Smooth muscle cell (in vitro differentiated cells): Measurements from ENCODE around the gene SLC1A4. TPM values are rescaled to one million over a fixed set of nuclear protein-coding genes. Genes with fewer than 3 reads are reported as not detected.

Experiments
- DNase-seq: peaks from one replicate; lab custom pipeline; 2025; ENCODE audit not compliant: unreplicated experiment; lab: John Stamatoyannopoulos, UW
- H2AFZ ChIP-seq: fragments of 200-600 bp; sonication (generic); 2 replicates; pipeline ENCODE4 v1.6.0; 2016; ENCODE audit warnings: antibody characterized with exemption, low read depth, mild to moderate bottlenecking
- H3F3A ChIP-seq: fragments of 200-600 bp; sonication (generic); 2 replicates; pipeline ENCODE4 v1.6.0; 2017; ENCODE audit warnings: antibody characterized with exemption, low read depth
- H3K27ac ChIP-seq: fragments of 200-600 bp; sonication (generic); 2 replicates; pipeline ENCODE4 v1.5.1; 2016; ENCODE audit warnings: low read depth, mild to moderate bottlenecking
- H3K27me3 ChIP-seq: fragments of 200-600 bp; sonication (generic); 2 replicates; pipeline ENCODE4 v1.6.1; 2016; ENCODE audit warnings: low read depth, mild to moderate bottlenecking
- H3K36me3 ChIP-seq: fragments of 200-600 bp; sonication (generic); 2 replicates; pipeline ENCODE4 v1.5.1; 2016; ENCODE audit warnings: low read depth
- H3K4me1 ChIP-seq: fragments of 200-600 bp; sonication (generic); 2 replicates; pipeline ENCODE4 v1.5.1; 2016; ENCODE audit warnings: low read depth
- H3K4me2 ChIP-seq: fragments of 200-600 bp; sonication (generic); 2 replicates; pipeline ENCODE4 v1.6.0; 2016; ENCODE audit warnings: mild to moderate bottlenecking
- H3K4me3 ChIP-seq: fragments of 200-600 bp; sonication (generic); 2 replicates; pipeline ENCODE4 v1.5.1; 2016; ENCODE audit warnings: mild to moderate bottlenecking
- H3K79me2 ChIP-seq: fragments of 200-600 bp; sonication (generic); 2 replicates; pipeline ENCODE4 v1.6.0; 2016; ENCODE audit warnings: low read depth, mild to moderate bottlenecking
- H3K9ac ChIP-seq: fragments of 200-600 bp; sonication (generic); 2 replicates; pipeline ENCODE4 v1.6.0; 2016; ENCODE audit warnings: low read depth
- H3K9me3 ChIP-seq: fragments of 200-600 bp; sonication (generic); replicated peaks from 2 replicates; pipeline ENCODE4 v1.5.1; 2016; ENCODE audit warnings: low read depth
- H4K20me1 ChIP-seq: fragments of 200-600 bp; sonication (generic); 2 replicates; pipeline ENCODE4 v1.6.0; 2016; ENCODE audit warnings: low read depth
- CTCF ChIP-seq: fragments of 200-600 bp; sonication (generic); IDR thresholded peaks from 2 replicates; pipeline ENCODE4 v1.5.1; 2017; ENCODE audit warnings: borderline replicate concordance, mild to moderate bottlenecking, antibody characterized with exemption; ENCODE audit not compliant: insufficient read depth, poor library complexity, severe bottlenecking
- WGBS: methylation state at CpG from one replicate; pipeline ENCODE4 v1.1.7; 2016; ENCODE audit warnings: low lambda C conversion rate; 5-methylcytosine and 5-hydroxymethylcytosine counted together
- polyA plus RNA-seq: library from polyadenylated mRNA; unstranded; fragments of >200 nt; fragmentation: Nextera tagmentation; extraction: Ambion mirVana; gene quantifications from 2 replicates; pipeline ENCODE4 v1.2.1, GENCODE V29; 2016
- total RNA-seq: library from RNA; depleted of rRNA; stranded (reverse); fragments of >200 nt; gene quantifications from 2 replicates; pipeline ENCODE4 v1.2.3, GENCODE V29; 2014

Gene SLC1A4
- total and polyA plus RNA-seq, 2 experiments from 2014 or later: 14.2 to 16.9 TPM

DNA sequence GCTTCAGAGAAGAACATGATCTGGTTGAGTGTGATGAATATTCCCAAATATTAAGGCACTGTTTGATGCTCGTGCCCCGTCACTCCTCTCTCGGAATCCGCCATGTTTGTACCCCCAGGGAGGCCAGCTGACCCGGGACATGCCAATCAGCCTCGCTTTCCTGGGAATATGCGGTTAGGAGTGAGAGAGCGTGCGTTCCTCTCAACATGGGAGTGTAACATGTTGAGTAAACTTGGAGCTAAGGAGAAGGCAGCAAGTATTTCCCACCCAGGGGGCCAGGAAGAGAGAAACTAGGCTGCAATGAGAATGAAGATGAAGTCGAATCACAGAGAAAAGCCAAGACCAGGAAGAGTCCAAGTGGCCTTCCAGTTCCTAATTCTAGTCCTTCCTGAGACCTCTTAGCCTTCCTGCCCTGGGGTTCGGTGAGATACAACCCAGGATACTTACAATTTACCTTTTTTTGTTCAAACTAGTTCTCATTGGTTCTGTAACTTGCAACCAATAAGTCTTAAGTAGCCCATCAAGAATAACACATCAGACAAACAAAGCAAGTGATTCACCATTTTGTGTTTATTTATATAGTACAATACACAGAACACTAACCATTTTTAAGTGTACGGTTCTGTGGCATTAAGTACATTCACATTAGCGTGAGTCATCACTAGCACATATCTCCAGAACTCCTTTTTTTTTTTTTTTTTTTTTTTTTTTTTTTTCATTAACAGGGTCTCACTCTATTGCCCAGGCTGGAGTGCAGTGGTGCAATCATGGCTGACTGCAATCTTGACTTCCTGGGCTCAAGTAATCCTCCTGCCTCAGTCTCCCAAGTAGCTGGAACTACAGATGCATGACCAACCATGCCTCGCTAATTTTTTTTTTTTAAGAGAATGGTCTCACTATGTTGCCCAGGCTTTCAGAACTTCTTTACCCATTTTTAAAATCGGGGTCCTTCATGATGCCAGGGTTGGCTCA lies 36.4 kb upstream of the SLC1A4 start:
- no peak overlapping the region for H2AFZ ChIP-seq
- H3K9ac ChIP-seq: no peak overlapping the region
- no peaks in the 10 kb centered on the region for H3K4me1 ChIP-seq
- H3K9me3 ChIP-seq: no peaks in the 10 kb centered on the region
- H3K4me2 ChIP-seq: peak overlapping the region; percentile 61
- no peaks in the 10 kb centered on the region for H4K20me1 ChIP-seq
- H3K79me2 ChIP-seq: no peaks in the 10 kb centered on the region
- WGBS: 84% methylated on average over 15 of the region's 15 CpGs
- peaks cover 8% of the 10 kb centered on the region for H3F3A ChIP-seq
- no peaks in the 10 kb centered on the region for H3K27me3 ChIP-seq
- no peak for TF ChIP-seq CTCF
- H3K27ac ChIP-seq: peak overlapping the region; percentile 52
- no peak overlapping the region for H3K4me3 ChIP-seq
- DNase-seq: no peak
- no peaks in the 10 kb centered on the region for H3K36me3 ChIP-seq

GRCh38 chr2:64955467-64955866 lies 33.7 kb upstream of the SLC1A4 start:
- Histone ChIP-seq H3F3A (peaks cover 8% of the 10 kb centered on the region), H3K4me2 (no peak overlapping the region), H3K4me3 (no peak overlapping the region), H3K79me2 (no peaks in the 10 kb centered on the region), H3K4me1 (no peaks in the 10 kb centered on the region), H3K27me3 (no peaks in the 10 kb centered on the region), H3K9me3 (no peaks in the 10 kb centered on the region), H3K27ac (no peak overlapping the region), H3K9ac (no peak overlapping the region), H3K36me3 (no peaks in the 10 kb centered on the region), H4K20me1 (no peaks in the 10 kb centered on the region), H2AFZ (no peak overlapping the region)
- no peak for DNase-seq
- WGBS: 90% methylated on average over 2 of the region's 2 CpGs
- no peak for TF ChIP-seq CTCF

DNA sequence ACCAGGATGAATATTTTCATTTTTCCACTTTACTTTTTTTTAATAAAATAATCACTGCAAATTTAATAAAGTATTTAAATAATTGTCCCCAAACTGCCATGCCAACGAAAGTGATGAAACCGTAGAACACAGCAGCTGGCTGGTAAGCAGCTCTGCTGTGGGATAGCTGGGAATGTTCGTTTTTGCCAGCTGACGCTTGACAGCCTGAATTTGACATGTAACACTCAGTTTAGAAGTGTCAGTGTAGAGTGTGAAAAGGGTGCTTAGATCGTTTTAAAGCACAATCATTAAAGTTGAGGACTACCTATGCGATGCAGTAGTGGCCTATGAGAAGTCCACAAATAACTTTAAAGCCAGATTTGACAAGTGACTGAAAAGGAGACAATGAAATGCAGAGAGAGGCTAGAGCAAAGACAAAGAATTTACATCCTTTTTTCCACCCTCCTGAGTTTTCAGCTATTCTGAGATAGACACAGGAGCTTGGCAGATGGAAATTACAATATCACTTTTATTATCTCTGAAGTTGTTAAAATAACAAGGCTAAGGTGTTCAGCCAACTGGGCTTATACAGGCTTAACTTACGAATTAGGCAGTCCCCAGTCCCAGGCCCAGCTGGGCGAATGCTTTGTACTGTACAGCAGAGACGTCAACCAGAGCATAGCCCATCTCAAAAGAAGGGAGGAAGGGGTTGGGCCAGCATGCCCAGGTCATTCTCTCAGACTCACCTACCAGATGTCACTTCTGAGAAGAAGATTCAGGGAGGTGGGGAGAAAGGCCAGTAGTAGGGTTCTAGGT lies 31.9 kb upstream of the SLC1A4 start:
- H3K4me1 ChIP-seq: no peaks in the 10 kb centered on the region
- no peaks in the 10 kb centered on the region for H3K9me3 ChIP-seq
- H3K27me3 ChIP-seq: no peaks in the 10 kb centered on the region
- DNase-seq: no peak
- no peak overlapping the region for H3K4me2 ChIP-seq
- H2AFZ ChIP-seq: no peak overlapping the region
- no peak overlapping the region for H3K9ac ChIP-seq
- peaks cover 6% of the 10 kb centered on the region for H3F3A ChIP-seq
- H3K36me3 ChIP-seq: no peaks in the 10 kb centered on the region
- 84% methylated on average over 9 of the region's 9 CpGs for WGBS
- H4K20me1 ChIP-seq: no peaks in the 10 kb centered on the region
- TF ChIP-seq CTCF: no peak
- no peaks in the 10 kb centered on the region for H3K79me2 ChIP-seq
- no peak overlapping the region for H3K4me3 ChIP-seq
- H3K27ac ChIP-seq: no peak overlapping the region
